Suprapubic skin (tissue), 3 donors: ENCODE results near the gene PIGR.

Experiments used
- CTCF ChIP-seq, 2 donors: fragments of 200-600 bp in 1 of 2; fragments of 450-650 bp in 1 of 2; sonication (generic) in 1 of 2; IDR thresholded peaks; one replicate each; pipeline ENCODE4 v1.5.1; 2016 to 2019; ENCODE audit warnings: antibody characterized with exemption in 2 of 2, mild to moderate bottlenecking in 1 of 2, moderate library complexity in 1 of 2
- POLR2A ChIP-seq, 2 donors: fragments of 450-650 bp; IDR thresholded peaks; one replicate each; pipeline ENCODE4 v1.6.1; 2017; ENCODE audit warnings: antibody characterized with exemption in 2 of 2, mild to moderate bottlenecking in 2 of 2, moderate library complexity in 2 of 2

DNA sequence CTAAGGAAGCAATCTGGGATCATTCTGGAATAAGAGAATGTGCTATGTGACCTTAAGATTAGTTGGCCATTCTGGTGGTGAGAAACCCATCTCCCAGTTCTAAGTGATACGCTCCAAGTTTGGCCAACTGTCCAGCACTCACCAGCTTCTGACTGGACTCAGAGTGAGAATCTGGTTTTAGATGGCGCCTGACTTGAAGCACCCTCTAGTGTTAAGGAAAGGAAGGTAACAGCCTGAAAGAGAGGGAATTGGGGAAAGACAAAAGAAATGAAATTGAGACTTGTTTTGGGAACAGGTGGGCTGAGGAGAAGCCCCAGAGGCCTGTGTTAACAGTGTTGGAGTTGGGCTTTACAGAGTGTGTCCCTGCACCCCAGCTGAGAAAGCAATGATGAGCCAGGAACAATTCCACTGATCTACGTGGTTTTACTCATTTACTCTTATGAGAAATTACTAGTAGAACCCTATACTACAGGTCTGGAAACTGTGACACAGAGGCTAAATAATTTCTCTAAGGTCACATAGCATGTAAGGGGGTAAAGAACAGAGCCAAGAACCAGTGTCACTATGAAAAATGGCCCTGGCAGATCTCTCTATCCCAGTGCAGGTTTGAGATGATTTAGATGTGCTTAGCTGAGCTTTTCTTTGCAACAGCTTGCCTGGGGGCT is 33.2 kb upstream of the PIGR start:
- TF ChIP-seq CTCF (IDR thresholded peaks at IDR 0.05), result no peak
- no peak for TF ChIP-seq POLR2A (IDR thresholded peaks at IDR 0.05)
